ENCODE results near the gene HOXA7.

The HOXA7 gene

GRCh38 chr7:27156508-27156898, at the start of gene HOXA7:
Gene HOXA7, minus strand, starts transcription at chr7:27156675. Its CDS starts 130 bp downstream, at chr7:27156545.
- DNase-seq, result no peak

GRCh38 chr7:27205325-27206280, 49.1 kb upstream of the HOXA7 start:
- DNase-seq, result no peak

- DNase-seq, result peak; percentile 11
Observed at GRCh38 chr7:27204851-27205322, 48.4 kb upstream of the HOXA7 start.

GRCh38 chr7:27203964-27204594, 47.6 kb upstream of the HOXA7 start:
- DNase-seq, result no peak

- DNase-seq, result no peak
Observed at GRCh38 chr7:27203365-27203953, 47.0 kb upstream of the HOXA7 start.

GRCh38 chr7:27202862-27203134, 46.3 kb upstream of the HOXA7 start:
- DNase-seq, result no peak

GRCh38 chr7:27202018-27202861, 45.8 kb upstream of the HOXA7 start:
- no peak for DNase-seq

- no peak for DNase-seq
Observed at GRCh38 chr7:27201580-27202017, 45.1 kb upstream of the HOXA7 start.

- peak; percentile 56 for DNase-seq
Observed at GRCh38 chr7:27200761-27201579, 44.5 kb upstream of the HOXA7 start.

- peak; percentile 79 for DNase-seq
Observed at GRCh38 chr7:27199849-27200760, 43.6 kb upstream of the HOXA7 start, which contains the start of gene HOXA13. Gene HOXA13, minus strand, starts transcription at chr7:27200091. Its CDS starts 14 bp downstream, at chr7:27200077.

GRCh38 chr7:27198871-27199801, 42.7 kb upstream of the HOXA7 start:
- DNase-seq, result peak; percentile 56

GRCh38 chr7:27198138-27198841, 41.8 kb upstream of the HOXA7 start:
- DNase-seq, result peak; percentile 72

GRCh38 chr7:27197137-27198042, 40.9 kb upstream of the HOXA7 start:
- peak; percentile 59 for DNase-seq

GRCh38 chr7:27196287-27196767, 39.9 kb upstream of the HOXA7 start:
- DNase-seq, result peak; percentile 87

GRCh38 chr7:27194686-27195379, 38.4 kb upstream of the HOXA7 start:
- no peak for DNase-seq

GRCh38 chr7:27194002-27194352, 37.5 kb upstream of the HOXA7 start:
- DNase-seq, result no peak

Data from DMS79 treated with DMSO at 0.1 percent for 48 hours (cell line).